Breast epithelium (tissue), 3 donors: Measurements from ENCODE around the gene C4orf50.

Experiments
- CTCF ChIP-seq, 3 donors: fragments of 450-650 bp; IDR thresholded peaks; one replicate each; pipeline ENCODE4 v1.5.1; 2016 to 2017; ENCODE audit warnings: antibody characterized with exemption in 3 of 3, mild to moderate bottlenecking in 3 of 3, moderate library complexity in 3 of 3
- POLR2A ChIP-seq: fragments of 450-650 bp; IDR thresholded peaks from one replicate; pipeline ENCODE4 v1.6.1; 2016; ENCODE audit warnings: antibody characterized with exemption, mild to moderate bottlenecking, moderate library complexity

GRCh38 chr4:5969336-5969735 lies 48.9 kb downstream of the C4orf50 start:
- TF ChIP-seq CTCF (IDR thresholded peaks at IDR 0.05) = no peak
- no peak for TF ChIP-seq POLR2A
